ENCODE data around the gene PPP1R13L.

The PPP1R13L gene

DNA sequence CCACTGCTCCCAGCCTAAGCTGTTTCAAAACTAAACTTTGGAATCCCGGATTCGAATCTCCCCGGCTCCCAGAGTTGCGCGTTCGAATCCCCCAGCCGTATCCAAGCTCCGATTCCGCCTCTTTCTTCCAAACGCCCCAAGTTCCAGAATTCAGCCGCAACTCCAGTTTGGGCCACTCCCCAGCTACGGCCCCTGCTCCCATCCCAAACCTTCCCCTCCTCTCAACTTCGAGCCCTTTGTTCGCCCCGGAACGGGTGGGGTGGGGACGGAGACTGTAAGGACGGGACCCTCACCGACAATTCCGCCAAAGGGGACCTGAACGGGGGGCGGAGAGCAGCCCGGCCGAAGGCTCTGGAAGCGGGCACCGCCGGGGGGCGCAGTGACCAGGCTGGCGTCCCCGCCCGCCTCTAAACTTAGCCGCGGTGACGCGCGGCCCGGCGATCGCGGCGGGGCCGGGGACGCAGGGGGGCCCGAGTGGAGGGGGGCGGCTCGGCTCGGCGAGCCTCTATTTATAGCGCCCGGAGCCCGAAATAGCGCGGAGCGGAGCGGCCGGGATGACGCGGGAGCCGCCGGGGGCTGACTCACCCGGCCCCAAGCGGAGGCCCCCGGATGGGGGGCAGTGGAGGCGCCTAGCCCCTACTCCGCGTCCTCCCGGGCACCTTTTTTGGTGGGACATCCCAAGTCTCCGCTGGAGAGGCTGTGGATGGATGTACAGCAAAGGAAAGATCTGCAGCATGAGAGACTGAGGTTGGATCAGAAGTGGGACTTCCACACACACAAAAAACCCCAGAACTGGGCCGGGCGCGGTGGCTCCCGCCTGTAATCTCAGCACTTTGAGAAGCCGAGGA is 23.7 kb upstream of the PPP1R13L start:
- peak overlapping the region; percentile 35 for H3K4me3 ChIP-seq (ENCODE audit: low read depth, low read length)
- TF ChIP-seq, protein P1, sequence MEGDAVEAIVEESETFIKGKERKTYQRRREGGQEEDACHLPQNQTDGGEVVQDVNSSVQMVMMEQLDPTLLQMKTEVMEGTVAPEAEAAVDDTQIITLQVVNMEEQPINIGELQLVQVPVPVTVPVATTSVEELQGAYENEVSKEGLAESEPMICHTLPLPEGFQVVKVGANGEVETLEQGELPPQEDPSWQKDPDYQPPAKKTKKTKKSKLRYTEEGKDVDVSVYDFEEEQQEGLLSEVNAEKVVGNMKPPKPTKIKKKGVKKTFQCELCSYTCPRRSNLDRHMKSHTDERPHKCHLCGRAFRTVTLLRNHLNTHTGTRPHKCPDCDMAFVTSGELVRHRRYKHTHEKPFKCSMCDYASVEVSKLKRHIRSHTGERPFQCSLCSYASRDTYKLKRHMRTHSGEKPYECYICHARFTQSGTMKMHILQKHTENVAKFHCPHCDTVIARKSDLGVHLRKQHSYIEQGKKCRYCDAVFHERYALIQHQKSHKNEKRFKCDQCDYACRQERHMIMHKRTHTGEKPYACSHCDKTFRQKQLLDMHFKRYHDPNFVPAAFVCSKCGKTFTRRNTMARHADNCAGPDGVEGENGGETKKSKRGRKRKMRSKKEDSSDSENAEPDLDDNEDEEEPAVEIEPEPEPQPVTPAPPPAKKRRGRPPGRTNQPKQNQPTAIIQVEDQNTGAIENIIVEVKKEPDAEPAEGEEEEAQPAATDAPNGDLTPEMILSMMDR (IDR thresholded peaks at IDR 0.05; ENCODE audit: borderline replicate concordance, insufficient read depth, low read depth, low read length), result peak; percentile 57

DNA sequence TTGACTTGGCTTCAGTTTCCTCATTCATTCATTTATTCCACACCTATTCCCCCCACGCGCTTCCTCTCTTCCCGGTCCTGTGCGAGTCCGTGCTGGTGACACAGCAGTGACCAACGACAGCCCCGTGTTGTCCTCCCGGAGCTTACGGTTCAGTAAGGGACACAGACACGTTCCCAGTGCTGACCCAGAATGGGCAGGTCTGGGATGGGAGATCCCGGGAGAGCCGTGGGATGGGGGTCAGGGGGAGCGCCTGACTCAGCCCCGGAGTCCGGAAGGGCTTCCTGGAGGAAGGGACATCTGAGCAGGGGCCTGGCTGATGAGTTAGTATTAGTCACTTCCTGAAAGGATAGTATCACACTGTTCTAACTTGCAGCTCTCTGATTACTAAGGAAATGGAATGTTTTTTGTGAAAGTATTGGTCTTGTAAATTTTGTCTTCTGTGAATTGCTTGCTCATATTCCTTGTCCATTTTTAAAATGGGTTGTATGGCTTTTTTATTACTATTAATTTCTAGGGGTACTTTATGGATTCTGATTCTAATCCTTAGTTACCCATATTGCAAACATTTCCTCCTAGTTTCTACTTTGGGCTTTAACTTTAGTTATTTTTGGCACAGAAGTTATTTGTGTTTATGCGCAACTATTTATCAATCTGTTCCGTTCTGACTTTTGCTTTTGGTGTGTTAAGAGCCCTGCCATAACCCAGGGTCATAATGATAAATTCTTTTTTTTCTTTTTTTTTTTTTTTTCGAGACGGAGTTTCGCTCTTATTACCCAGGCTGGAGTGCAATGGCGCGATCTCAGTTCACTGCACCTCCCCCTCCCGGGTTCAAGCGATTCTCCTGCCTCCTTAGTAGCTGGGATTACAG is 19.6 kb upstream of the PPP1R13L start:
- TF ChIP-seq, protein P1 (IDR thresholded peaks at IDR 0.05; ENCODE audit: borderline replicate concordance, insufficient read depth, low read depth, low read length), result no peak
- H3K4me3 ChIP-seq (ENCODE audit: low read depth, low read length), result peak overlapping the region; percentile 56

DNA sequence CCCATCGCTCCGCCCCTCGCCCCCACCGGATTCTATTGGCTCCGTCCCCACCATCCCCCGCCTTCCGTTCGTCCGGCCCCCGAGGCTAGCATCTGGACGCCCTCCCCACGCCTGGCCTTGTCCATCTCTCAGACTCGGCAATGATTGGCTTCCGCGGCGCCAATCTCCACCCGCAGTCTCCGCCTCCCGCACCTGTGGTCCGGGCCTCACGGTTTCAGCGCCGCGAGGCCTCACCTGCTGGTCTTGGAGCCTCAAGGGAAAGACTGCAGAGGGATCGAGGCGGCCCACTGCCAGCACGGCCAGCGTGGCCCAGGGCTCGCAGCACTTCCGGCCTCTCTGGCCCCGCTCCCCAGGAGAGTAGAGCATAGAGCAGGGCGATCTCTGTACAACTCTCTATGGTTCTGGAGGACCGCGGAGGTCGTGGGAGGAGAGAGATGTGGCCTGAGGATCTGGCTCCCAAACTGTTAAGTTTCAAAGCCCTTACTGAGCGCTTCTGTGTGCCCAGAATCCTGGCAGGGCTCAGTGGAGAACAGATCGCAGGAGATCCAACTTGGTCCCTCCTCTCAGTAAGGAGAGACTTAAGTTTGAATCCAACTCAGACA is 18.8 kb upstream of the PPP1R13L start, which contains the start of gene ERCC1:
TSS of gene ERCC1 (minus strand) at position 329 of the 602 bp plus-strand sequence. CDS start 543 bp downstream, outside the sequence.
- H3K4me3 ChIP-seq (ENCODE audit: low read depth, low read length), result peak within 1 kb of the TSS; percentile 56
- TF ChIP-seq, protein P1 (IDR thresholded peaks at IDR 0.05; ENCODE audit: borderline replicate concordance, insufficient read depth, low read depth, low read length), result no peak

DNA sequence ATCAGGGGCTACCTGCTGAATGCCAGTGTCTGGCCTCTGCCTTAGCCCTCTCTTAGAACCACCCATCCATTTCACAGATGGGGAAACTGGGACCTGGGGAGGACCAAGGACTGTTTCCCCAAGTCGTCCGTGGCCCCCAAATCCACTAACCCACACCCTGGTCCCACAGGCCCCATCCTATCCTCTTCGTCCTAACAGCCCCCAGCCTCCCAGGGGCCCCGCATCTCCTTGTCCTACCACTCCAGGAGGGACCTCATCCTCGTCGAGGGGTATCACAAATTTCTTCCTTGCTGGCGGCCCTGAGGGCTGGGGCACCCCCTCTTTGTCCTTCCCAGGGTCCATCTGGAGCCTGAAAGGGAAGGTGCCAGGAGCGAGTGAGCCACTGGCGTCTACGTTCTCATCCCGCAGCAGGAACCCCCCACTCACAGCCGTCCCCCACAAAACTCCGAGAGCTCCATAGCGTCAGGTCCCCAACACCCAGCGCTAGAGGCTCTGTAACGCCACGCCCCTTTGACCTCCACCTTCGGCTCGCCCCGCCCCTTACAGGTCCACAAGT is 18.2 kb upstream of the PPP1R13L start:
- TF ChIP-seq, protein P1 (IDR thresholded peaks at IDR 0.05; ENCODE audit: borderline replicate concordance, insufficient read depth, low read depth, low read length), result no peak

DNA sequence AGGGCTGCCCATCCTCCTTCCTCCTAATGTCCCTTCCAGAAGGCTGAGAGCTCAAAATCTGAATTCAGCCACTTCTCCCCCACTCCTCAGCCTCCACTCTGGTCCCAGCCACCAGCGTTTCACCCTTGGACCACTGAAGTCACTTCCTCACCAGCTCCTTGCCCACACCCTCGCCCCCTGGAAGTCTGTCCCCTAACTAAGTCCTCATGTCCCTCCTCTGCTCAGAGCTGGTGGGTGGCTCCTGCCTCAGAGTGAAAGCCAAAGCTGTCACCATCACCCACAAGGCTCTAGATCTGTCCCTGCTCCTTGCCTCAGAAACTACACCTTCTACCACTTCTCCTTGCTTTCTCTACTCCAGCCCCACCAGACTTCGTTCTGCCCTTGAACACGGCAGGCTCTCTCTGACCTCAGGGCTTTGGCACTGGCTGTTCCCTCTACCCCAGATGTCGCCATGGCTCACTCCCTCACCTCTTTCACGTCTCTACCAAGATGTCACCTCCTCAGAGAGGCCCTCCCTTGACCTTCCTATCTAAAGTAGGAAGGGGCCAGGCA is 17.2 kb upstream of the PPP1R13L start:
- no peak overlapping the region for H3K4me3 ChIP-seq (ENCODE audit: low read depth, low read length)
- TF ChIP-seq, protein P1 (IDR thresholded peaks at IDR 0.05; ENCODE audit: borderline replicate concordance, insufficient read depth, low read depth, low read length), result no peak

More for the DNA sequence above, 18.2 kb upstream of the PPP1R13L start:
- H3K4me3 ChIP-seq (ENCODE audit: low read depth, low read length), result peak overlapping the region; percentile 56

DNA sequence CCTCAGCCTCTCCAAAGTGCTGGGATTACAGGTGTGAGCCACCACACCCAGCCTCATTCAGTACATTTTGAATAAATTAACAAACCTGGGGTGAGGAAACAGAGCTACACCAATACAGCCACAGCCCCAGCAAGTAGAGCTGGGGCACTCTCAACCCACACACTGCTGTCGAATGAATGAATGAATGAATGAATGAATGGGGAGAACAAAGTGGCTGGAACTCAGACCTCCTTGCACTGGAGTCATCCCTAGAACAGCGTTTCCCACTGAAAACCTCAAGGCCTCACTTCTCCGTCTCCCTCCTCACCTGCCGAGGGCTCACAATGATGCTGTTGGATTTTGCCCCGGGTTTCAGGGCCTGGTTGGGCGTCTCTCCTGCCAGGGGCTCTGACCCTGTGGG is 16.0 kb upstream of the PPP1R13L start:
- no peak overlapping the region for H3K4me3 ChIP-seq (ENCODE audit: low read depth, low read length)
- TF ChIP-seq, protein P1 (IDR thresholded peaks at IDR 0.05; ENCODE audit: borderline replicate concordance, insufficient read depth, low read depth, low read length), result no peak

Data from GM12875 (cell line).